ENCODE data around the gene OPHN1.

The OPHN1 gene

GRCh38 chrX:68433155-68433980 lies at the start of gene OPHN1:
Gene OPHN1, minus strand, starts transcription at chrX:68433495. Its CDS starts 475 bp downstream, at chrX:68433020.
- peak within 1 kb of the TSS; percentile 68 for H3K4me3 ChIP-seq (ENCODE audit: low read length)
- peaks cover 13% of the 10 kb centered on the region for H3K9me3 ChIP-seq (ENCODE audit: control insufficient read depth, low read depth, low read length)
- no peaks in the 10 kb centered on the region for H3K36me3 ChIP-seq (ENCODE audit: control insufficient read depth, low read depth, low read length)
- H3K9ac ChIP-seq (ENCODE audit: low read length): peak within 1 kb of the TSS; percentile 36
- no peaks in the 10 kb centered on the region for H3K27me3 ChIP-seq (ENCODE audit: control insufficient read depth, insufficient read depth, low read length)
- no peaks in the 10 kb centered on the region for H3K4me1 ChIP-seq (ENCODE audit: control insufficient read depth, low read depth, low read length)
- no peak within 1 kb of the TSS for H3K27ac ChIP-seq (ENCODE audit: low read length)

- Histone ChIP-seq H3K27ac (ENCODE audit: low read length) (no peak overlapping the region), H3K9me3 (ENCODE audit: control insufficient read depth, low read depth, low read length) (peaks cover 7% of the 10 kb centered on the region)
These were observed 47.7 kb upstream of the OPHN1 start for GRCh38 chrX:68480969-68481368.

GRCh38 chrX:68464796-68465195 lies 31.5 kb upstream of the OPHN1 start:
- H3K36me3 ChIP-seq (ENCODE audit: control insufficient read depth, low read depth, low read length): no peaks in the 10 kb centered on the region
- H3K27ac ChIP-seq (ENCODE audit: low read length): no peak overlapping the region
- H3K27me3 ChIP-seq (ENCODE audit: control insufficient read depth, insufficient read depth, low read length): no peaks in the 10 kb centered on the region
- no peak overlapping the region for H3K4me3 ChIP-seq (ENCODE audit: low read length)
- H3K9me3 ChIP-seq (ENCODE audit: control insufficient read depth, low read depth, low read length): peaks cover 17% of the 10 kb centered on the region
- H3K4me1 ChIP-seq (ENCODE audit: control insufficient read depth, low read depth, low read length): no peaks in the 10 kb centered on the region
- no peak overlapping the region for H3K9ac ChIP-seq (ENCODE audit: low read length)

More at GRCh38 chrX:68480969-68481368, 47.7 kb upstream of the OPHN1 start:
- Histone ChIP-seq H3K4me1 (ENCODE audit: control insufficient read depth, low read depth, low read length) (no peaks in the 10 kb centered on the region), H3K9ac (ENCODE audit: low read length) (no peak overlapping the region), H3K27me3 (ENCODE audit: control insufficient read depth, insufficient read depth, low read length) (no peaks in the 10 kb centered on the region), H3K36me3 (ENCODE audit: control insufficient read depth, low read depth, low read length) (no peaks in the 10 kb centered on the region), H3K4me3 (ENCODE audit: low read length) (no peak overlapping the region)

GRCh38 chrX:68463880-68464279 lies 30.6 kb upstream of the OPHN1 start:
- Histone ChIP-seq H3K9ac (ENCODE audit: low read length) (no peak overlapping the region), H3K4me3 (ENCODE audit: low read length) (no peak overlapping the region), H3K36me3 (ENCODE audit: control insufficient read depth, low read depth, low read length) (no peaks in the 10 kb centered on the region), H3K9me3 (ENCODE audit: control insufficient read depth, low read depth, low read length) (peaks cover 18% of the 10 kb centered on the region), H3K4me1 (ENCODE audit: control insufficient read depth, low read depth, low read length) (no peaks in the 10 kb centered on the region), H3K27ac (ENCODE audit: low read length) (no peak overlapping the region), H3K27me3 (ENCODE audit: control insufficient read depth, insufficient read depth, low read length) (no peaks in the 10 kb centered on the region)

- H3K27me3 ChIP-seq (ENCODE audit: control insufficient read depth, insufficient read depth, low read length): no peaks in the 10 kb centered on the region
These were observed 29.4 kb upstream of the OPHN1 start for GRCh38 chrX:68462653-68463052.

GRCh38 chrX:68462197-68462596 lies 28.9 kb upstream of the OPHN1 start:
- no peak overlapping the region for H3K27ac ChIP-seq (ENCODE audit: low read length)
- H3K36me3 ChIP-seq (ENCODE audit: control insufficient read depth, low read depth, low read length): no peaks in the 10 kb centered on the region
- H3K9me3 ChIP-seq (ENCODE audit: control insufficient read depth, low read depth, low read length): peaks cover 18% of the 10 kb centered on the region
- H3K4me1 ChIP-seq (ENCODE audit: control insufficient read depth, low read depth, low read length): no peaks in the 10 kb centered on the region
- H3K9ac ChIP-seq (ENCODE audit: low read length): no peak overlapping the region
- no peak overlapping the region for H3K4me3 ChIP-seq (ENCODE audit: low read length)
- no peaks in the 10 kb centered on the region for H3K27me3 ChIP-seq (ENCODE audit: control insufficient read depth, insufficient read depth, low read length)

More at GRCh38 chrX:68462653-68463052, 29.4 kb upstream of the OPHN1 start:
- H3K4me1 ChIP-seq (ENCODE audit: control insufficient read depth, low read depth, low read length): no peaks in the 10 kb centered on the region
- H3K27ac ChIP-seq (ENCODE audit: low read length): no peak overlapping the region
- H3K9me3 ChIP-seq (ENCODE audit: control insufficient read depth, low read depth, low read length): peaks cover 18% of the 10 kb centered on the region
- no peak overlapping the region for H3K4me3 ChIP-seq (ENCODE audit: low read length)
- H3K9ac ChIP-seq (ENCODE audit: low read length): no peak overlapping the region
- H3K36me3 ChIP-seq (ENCODE audit: control insufficient read depth, low read depth, low read length): no peaks in the 10 kb centered on the region

GRCh38 chrX:68461576-68461975 lies 28.3 kb upstream of the OPHN1 start:
- Histone ChIP-seq H3K4me1 (ENCODE audit: control insufficient read depth, low read depth, low read length) (no peaks in the 10 kb centered on the region), H3K36me3 (ENCODE audit: control insufficient read depth, low read depth, low read length) (no peaks in the 10 kb centered on the region), H3K27ac (ENCODE audit: low read length) (no peak overlapping the region), H3K9me3 (ENCODE audit: control insufficient read depth, low read depth, low read length) (peaks cover 16% of the 10 kb centered on the region), H3K4me3 (ENCODE audit: low read length) (no peak overlapping the region), H3K27me3 (ENCODE audit: control insufficient read depth, insufficient read depth, low read length) (no peaks in the 10 kb centered on the region), H3K9ac (ENCODE audit: low read length) (no peak overlapping the region)

- Histone ChIP-seq H3K27ac (ENCODE audit: low read length) (no peak overlapping the region), H3K27me3 (ENCODE audit: control insufficient read depth, insufficient read depth, low read length) (no peaks in the 10 kb centered on the region), H3K9ac (ENCODE audit: low read length) (no peak overlapping the region), H3K9me3 (ENCODE audit: control insufficient read depth, low read depth, low read length) (peaks cover 12% of the 10 kb centered on the region), H3K36me3 (ENCODE audit: control insufficient read depth, low read depth, low read length) (no peaks in the 10 kb centered on the region), H3K4me1 (ENCODE audit: control insufficient read depth, low read depth, low read length) (no peaks in the 10 kb centered on the region), H3K4me3 (ENCODE audit: low read length) (no peak overlapping the region)
These were observed 27.8 kb upstream of the OPHN1 start for GRCh38 chrX:68461093-68461492.

- Histone ChIP-seq H3K36me3 (ENCODE audit: control insufficient read depth, low read depth, low read length) (no peaks in the 10 kb centered on the region), H3K4me1 (ENCODE audit: control insufficient read depth, low read depth, low read length) (no peaks in the 10 kb centered on the region), H3K27me3 (ENCODE audit: control insufficient read depth, insufficient read depth, low read length) (no peaks in the 10 kb centered on the region), H3K27ac (ENCODE audit: low read length) (no peak overlapping the region), H3K9ac (ENCODE audit: low read length) (no peak overlapping the region), H3K9me3 (ENCODE audit: control insufficient read depth, low read depth, low read length) (peaks cover 3% of the 10 kb centered on the region), H3K4me3 (ENCODE audit: low read length) (no peak overlapping the region)
These were observed 21.8 kb upstream of the OPHN1 start for GRCh38 chrX:68455151-68455510.

GRCh38 chrX:68454476-68455150 lies 21.3 kb upstream of the OPHN1 start:
- H3K9ac ChIP-seq (ENCODE audit: low read length): no peak overlapping the region
- H3K4me1 ChIP-seq (ENCODE audit: control insufficient read depth, low read depth, low read length): no peaks in the 10 kb centered on the region
- no peaks in the 10 kb centered on the region for H3K9me3 ChIP-seq (ENCODE audit: control insufficient read depth, low read depth, low read length)
- no peak overlapping the region for H3K4me3 ChIP-seq (ENCODE audit: low read length)
- no peaks in the 10 kb centered on the region for H3K27me3 ChIP-seq (ENCODE audit: control insufficient read depth, insufficient read depth, low read length)
- no peak overlapping the region for H3K27ac ChIP-seq (ENCODE audit: low read length)
- no peaks in the 10 kb centered on the region for H3K36me3 ChIP-seq (ENCODE audit: control insufficient read depth, low read depth, low read length)

- Histone ChIP-seq H3K27ac (ENCODE audit: low read length) (no peak overlapping the region), H3K9ac (ENCODE audit: low read length) (no peak overlapping the region), H3K4me3 (ENCODE audit: low read length) (no peak overlapping the region), H3K4me1 (ENCODE audit: control insufficient read depth, low read depth, low read length) (no peaks in the 10 kb centered on the region), H3K36me3 (ENCODE audit: control insufficient read depth, low read depth, low read length) (no peaks in the 10 kb centered on the region), H3K9me3 (ENCODE audit: control insufficient read depth, low read depth, low read length) (no peaks in the 10 kb centered on the region), H3K27me3 (ENCODE audit: control insufficient read depth, insufficient read depth, low read length) (no peaks in the 10 kb centered on the region)
These were observed 18.4 kb upstream of the OPHN1 start for GRCh38 chrX:68451720-68452119.

Data from iPS-18a (cell line).